Fibroblast of the conjunctiva (primary cell): ENCODE data around the gene NPBWR2.
"Not testable (repeated sequence)": the region's sequence is repeated elsewhere in the genome, so short reads cannot be mapped to it uniquely, and the experiment has no call there.

Experiments
- DNase-seq: peaks from one replicate; pipeline ENCODE4 v3.0.0-alpha.2; 2010; ENCODE audit warnings: low read depth

Gene NPBWR2

DNA sequence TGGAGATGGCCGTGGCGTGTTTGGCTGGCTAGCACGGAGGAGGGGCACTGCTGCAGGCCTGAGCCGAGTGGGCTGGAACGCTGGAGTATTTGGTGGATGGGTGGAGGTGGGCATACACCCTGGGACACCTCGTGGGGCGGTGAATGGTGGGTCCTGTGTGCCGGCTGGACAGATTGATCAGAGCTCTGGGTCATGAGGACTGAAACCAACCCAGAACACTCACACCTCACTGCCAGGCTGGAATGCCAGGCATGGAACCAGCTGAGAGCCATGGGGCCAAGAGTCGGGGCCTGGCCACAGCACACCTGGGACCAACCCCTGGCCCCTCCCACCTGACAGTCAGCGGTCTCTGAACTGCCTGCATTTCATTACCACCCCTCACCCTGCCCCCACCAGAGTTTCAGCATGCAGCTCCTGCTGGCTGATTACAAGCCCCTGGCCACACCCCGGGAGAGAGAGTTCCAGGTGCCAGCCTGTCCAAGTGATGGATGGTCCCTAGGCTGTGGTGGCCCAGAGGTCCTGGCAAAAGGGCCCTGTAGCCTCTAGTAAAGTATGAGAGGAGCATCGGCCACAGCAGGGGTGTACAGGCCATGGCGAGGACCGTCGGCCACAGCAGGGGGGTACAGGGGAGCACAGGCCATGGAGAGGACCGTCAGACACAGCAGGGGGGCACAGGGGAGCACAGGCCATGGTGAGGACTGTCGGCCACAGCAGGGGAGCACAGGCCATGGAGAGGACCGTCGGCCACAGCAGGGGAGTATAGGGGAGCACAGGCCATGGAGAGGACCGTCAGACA lies 3.3 kb downstream of the NPBWR2 start:
- no peak for DNase-seq

DNA sequence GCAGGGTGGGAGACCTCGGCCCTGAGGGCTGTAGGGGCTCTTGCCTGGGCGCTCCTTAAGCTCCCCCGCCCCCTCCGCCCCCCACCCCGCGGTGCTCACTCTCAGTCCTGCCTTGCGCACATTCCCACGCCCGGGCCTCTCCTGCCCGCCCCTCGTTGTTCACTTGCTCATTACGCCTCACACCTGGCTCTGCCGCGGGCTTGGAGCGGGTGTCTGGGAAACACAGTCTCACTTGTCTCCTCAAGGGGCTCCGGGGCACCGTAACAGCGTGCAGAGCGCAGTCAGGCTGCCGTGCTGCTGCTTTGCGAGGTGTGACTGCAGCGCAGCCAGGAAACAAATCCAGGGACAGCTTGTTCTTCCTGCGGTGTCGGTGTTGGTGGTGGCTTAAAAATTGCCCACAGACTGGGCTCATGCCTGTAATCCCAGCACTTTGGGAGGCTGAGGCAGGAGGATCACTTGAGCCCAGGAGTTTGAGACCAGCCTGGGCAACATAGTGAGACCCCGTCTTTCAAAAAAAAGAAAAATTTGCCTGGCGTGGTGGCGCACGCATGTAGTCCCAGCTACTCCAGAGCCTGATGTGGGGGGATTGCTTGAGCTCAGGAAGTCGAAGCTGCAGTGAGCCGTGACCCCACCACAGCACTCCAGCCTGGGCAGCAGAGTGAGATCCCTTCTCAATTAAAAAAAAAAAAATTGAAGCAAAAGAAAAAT lies 4.6 kb downstream of the NPBWR2 start:
- DNase-seq: no peak

DNA sequence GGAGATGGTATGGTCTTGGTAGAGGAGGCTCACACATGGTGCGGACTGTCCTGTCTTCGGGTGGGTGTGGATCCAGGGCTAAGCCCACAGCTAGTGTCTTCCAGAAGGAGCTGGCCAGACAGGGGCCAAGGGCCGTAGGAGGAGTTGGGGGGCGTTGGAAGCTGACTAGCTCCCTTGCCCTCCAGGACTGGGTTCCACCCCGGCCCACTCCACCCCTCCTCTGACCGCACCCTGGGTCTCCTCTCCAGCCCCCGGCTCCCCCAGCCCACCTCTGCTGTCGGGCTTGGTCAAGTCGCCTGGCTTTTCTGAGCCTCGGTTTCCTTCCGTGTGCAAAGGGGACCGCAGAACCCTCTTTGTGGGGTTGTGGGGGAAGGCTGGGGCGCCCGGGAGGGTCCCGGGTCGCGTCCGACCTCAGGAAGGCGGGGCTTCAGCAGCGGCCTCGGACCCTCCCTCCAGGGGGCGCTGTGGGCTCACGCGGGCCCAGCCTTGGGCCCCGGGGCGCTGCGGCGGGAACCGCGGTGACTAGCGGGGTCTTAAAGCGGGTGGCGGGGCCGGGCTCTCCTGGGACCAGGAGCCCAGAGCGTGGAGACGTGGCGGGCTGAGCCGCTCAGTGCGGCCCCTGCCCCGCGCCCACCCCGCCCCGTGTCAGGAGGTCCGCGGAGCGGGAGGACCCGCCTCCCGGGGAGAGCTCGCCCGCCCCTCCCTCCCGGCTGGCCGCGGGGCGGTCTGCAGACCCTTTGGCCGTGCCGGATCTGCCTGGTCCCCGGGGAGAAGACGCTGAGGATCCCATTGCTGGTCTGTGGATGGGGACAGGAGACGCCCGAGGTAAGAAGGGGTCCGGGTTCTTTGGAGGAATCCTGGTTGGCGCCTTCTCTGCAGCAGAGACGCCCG lies 5.4 kb downstream of the NPBWR2 start:
- DNase-seq: no peak

GRCh38 chr20:64100946-64101688 lies 6.2 kb downstream of the NPBWR2 start:
- no peak for DNase-seq

DNA sequence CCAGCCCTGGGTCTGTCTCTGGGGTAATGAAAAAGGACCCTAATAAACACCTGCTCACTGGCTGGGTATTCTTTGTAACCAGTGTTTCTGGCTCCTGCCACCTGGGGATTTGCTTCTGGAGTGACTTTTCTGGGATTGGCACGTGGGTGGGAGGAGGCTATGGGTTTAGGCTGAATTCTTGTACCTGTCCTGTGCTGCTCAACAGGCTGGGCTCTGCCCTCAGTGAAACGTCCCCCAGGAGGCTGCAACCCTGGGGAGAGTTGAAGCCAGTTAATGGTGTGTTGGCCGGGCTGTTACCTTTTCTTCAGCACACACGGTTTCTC lies 6.8 kb downstream of the NPBWR2 start:
- no peak for DNase-seq

DNA sequence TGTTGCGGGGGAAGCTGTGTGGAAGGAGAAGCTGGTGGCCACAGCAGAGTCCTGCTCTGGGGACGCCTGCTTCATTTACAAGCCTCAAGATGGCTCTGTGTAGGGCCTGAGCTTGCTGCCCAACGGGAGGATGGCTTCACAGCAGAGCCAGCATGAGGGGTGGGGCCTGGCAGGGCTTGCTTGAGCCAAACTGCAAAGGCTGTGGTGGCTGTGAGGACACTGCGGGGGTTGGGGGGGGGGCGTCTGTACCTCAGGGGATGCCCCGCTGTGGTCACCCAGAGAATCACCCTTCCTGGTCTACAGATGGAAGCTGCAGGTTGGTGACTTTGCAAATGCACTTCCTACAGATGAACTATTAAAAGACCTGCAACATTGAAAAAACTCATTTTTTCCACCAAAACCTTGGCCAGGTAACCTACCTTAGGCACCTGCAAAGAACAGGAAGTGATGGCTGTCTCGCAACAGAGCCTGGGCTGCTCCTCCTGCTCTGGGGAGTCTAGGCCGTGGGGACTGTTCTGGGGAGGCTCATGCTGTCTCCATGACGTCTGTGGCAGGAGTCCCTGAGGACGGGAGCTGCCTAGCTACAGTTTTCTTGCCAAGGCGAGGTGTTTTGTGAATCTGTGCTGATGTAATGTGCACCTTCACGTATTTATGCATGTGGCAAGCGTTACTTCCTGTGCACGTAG lies 7.3 kb downstream of the NPBWR2 start:
- DNase-seq: no peak

GRCh38 chr20:64099086-64099786 lies 8.1 kb downstream of the NPBWR2 start:
- no peak for DNase-seq

GRCh38 chr20:64098471-64099013 lies 8.8 kb downstream of the NPBWR2 start:
- no peak for DNase-seq

DNA sequence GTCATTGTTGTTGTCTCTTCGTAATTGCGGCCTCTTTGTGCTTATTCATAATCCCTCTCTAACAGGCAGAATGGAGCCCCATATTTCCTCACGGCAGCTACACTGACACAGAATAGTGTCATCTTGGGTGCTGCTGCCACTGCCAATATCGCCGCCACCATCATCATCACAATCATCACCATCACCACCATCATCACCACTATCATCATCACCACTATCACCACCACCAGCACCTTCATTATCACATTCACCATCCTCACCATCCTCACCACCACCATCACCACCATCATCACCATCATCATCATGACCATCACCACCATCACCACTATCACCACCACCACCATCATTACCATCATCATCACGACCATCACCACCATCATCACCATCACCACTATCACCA lies 10.8 kb downstream of the NPBWR2 start:
- DNase-seq: no peak

DNA sequence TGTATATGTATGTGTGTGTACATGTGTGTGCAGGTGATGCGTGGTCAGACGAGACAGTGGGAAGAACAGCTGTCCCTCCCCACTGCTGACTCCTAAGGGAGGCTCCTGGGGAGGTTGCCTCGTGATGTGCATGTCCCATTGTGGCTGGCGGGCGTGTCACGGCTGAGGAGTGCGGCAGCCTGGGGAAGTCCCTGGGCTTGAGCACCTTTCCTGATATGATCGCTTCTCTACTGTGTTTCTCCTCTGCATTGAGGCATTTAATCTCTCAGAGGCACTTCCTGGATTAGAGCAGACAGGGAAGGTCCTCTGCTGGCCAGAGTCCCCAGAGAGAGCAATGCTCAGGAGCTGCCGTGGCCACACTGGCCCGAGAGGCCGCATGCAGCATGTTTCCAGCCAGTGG lies 11.4 kb downstream of the NPBWR2 start:
- DNase-seq: no peak

GRCh38 chr20:64095455-64095854 lies 11.9 kb downstream of the NPBWR2 start:
- no peak for DNase-seq

GRCh38 chr20:64093013-64093503 lies 14.3 kb downstream of the NPBWR2 start:
- no peak for DNase-seq

- no peak for DNase-seq
These were observed 14.9 kb downstream of the NPBWR2 start for GRCh38 chr20:64092258-64093012.

GRCh38 chr20:64091770-64092169 lies 15.6 kb downstream of the NPBWR2 start:
- DNase-seq: no peak

GRCh38 chr20:64091340-64091739 lies 16.0 kb downstream of the NPBWR2 start:
- DNase-seq: no peak

- no peak for DNase-seq
These were observed 17.2 kb downstream of the NPBWR2 start for GRCh38 chr20:64090165-64090564.

DNA sequence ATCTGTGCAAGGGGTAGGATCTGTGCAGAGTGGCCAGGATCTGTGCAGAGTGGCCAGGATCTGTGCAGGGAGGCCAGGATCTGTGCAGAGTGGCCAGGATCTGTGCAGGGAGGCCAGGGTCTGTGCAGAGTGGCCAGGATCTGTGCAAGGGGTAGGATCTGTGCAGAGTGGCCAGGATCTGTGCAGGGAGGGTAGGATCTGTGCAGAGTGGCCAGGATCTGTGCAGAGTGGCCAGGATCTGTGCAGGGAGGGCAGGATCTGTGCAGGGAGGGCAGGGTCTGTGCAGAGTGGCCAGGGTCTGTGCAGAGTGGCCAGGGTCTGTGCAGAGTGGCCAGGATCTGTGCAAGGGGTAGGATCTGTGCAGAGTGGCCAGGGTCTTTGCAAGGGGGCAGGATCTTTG lies 18.8 kb downstream of the NPBWR2 start:
- not testable (repeated sequence) for DNase-seq

- not testable (repeated sequence) for DNase-seq
These were observed 20.0 kb downstream of the NPBWR2 start for GRCh38 chr20:64087226-64087825.

- no peak for DNase-seq
These were observed 20.6 kb downstream of the NPBWR2 start for GRCh38 chr20:64086801-64087200.
